OCI-LY7 (cell line): ENCODE measurements around the gene OTUD7B.

Experiments
- EZH2phosphoT487 ChIP-seq: fragments of 200-600 bp; sonication (generic); IDR thresholded peaks from 2 replicates; pipeline ENCODE4 v1.6.1; 2018; ENCODE audit warnings: low read depth, borderline replicate concordance, mild to moderate bottlenecking, mixed run types, antibody characterized with exemption, low read length, moderate library complexity, mixed read lengths
- TF ChIP-seq, protein P1 (sequence below): fragments of 200-600 bp; sonication (generic); conservative IDR thresholded peaks from 2 replicates; pipeline ENCODE4 v1.5.1; 2014; ENCODE audit warnings: mild to moderate bottlenecking, antibody characterized with exemption, low read length, moderate library complexity, mixed read lengths

DNA sequence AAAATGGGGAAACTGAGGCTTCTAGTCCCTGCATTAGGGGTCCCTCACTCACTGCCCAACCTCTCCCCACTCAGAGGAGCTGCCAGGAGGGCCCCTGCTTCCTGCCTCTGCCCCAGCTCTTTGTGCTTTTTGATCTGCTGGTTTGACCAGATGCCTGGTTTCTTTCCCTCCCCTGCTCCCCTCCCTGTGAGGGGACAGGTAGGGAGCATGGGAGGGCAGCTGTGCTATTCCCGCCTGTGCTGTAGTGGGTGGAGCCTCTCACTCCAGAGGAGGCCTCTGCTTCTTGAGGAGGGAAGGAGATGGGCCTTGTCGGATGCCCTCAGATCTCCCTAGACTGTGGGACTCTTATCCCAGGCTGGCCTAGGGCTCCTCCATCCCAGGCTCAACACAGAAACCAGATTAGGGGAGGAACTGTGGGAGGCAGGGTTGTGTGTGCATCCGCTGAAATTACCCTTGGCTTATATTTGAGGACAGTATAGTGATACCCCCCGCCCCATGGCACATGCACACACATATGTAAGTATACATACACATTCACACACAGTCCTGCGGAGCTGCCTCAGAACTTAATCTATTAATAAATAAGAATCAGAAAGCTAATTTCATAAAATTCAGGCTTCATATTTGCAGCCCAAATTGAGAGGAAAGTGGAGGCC, 106.6 kb downstream of the OTUD7B start:
- TF ChIP-seq, protein P1, sequence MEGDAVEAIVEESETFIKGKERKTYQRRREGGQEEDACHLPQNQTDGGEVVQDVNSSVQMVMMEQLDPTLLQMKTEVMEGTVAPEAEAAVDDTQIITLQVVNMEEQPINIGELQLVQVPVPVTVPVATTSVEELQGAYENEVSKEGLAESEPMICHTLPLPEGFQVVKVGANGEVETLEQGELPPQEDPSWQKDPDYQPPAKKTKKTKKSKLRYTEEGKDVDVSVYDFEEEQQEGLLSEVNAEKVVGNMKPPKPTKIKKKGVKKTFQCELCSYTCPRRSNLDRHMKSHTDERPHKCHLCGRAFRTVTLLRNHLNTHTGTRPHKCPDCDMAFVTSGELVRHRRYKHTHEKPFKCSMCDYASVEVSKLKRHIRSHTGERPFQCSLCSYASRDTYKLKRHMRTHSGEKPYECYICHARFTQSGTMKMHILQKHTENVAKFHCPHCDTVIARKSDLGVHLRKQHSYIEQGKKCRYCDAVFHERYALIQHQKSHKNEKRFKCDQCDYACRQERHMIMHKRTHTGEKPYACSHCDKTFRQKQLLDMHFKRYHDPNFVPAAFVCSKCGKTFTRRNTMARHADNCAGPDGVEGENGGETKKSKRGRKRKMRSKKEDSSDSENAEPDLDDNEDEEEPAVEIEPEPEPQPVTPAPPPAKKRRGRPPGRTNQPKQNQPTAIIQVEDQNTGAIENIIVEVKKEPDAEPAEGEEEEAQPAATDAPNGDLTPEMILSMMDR = no peak
- TF ChIP-seq EZH2phosphoT487 = no peak
